ENCODE measurements around the gene OR2T8. TPM values are rescaled to one million over a fixed set of nuclear protein-coding genes. Genes with fewer than 3 reads are reported as not detected.
A peak's percentile ranks its signal among the peaks of the same experiment; 100 is the strongest.
"Not testable (repeated sequence)": the region's sequence is repeated elsewhere in the genome, so short reads cannot be mapped to it uniquely, and the experiment has no call there.

OR2T8 gene
- total RNA-seq, 1 donor from 2014 or later = not detected

DNA sequence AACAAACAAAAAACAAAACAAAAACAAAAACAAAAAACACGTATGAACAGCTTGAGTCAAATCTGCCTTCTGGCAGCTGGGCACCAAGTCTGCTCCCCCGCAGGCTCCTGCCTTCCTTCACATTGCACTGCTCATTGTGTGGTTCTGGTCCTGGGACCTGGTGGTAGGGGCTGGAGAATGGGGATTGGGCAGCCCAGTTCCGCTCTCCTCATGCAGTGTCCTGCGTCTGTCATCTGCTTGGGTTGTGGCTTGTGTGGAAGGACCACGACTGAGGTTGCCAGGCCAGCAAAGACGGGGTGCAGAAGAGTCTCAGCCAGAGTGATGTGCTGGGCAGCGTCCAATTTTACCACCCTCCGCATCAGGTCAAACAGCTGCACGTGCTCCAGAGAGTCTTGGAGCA is 15.7 kb downstream of the OR2T8 start:
- Mint-ChIP-seq H3K27me3 (no peaks in the 10 kb centered on the region), H3K4me1 (ENCODE audit: unreplicated experiment) (no peaks in the 10 kb centered on the region)

GRCh38 chr1:247936415-247936814 is 16.4 kb downstream of the OR2T8 start:
- Mint-ChIP-seq H3K9me3 (no peaks in the 10 kb centered on the region), H3K36me3 (no peaks in the 10 kb centered on the region), H3K27ac (no peak overlapping the region), H3K27me3 (no peaks in the 10 kb centered on the region), H3K4me1 (ENCODE audit: unreplicated experiment) (no peaks in the 10 kb centered on the region), H3K4me3 (no peak overlapping the region)
- no peak for DNase-seq (ENCODE audit: extremely low spot score, unreplicated experiment)
- TF ChIP-seq, protein P1, sequence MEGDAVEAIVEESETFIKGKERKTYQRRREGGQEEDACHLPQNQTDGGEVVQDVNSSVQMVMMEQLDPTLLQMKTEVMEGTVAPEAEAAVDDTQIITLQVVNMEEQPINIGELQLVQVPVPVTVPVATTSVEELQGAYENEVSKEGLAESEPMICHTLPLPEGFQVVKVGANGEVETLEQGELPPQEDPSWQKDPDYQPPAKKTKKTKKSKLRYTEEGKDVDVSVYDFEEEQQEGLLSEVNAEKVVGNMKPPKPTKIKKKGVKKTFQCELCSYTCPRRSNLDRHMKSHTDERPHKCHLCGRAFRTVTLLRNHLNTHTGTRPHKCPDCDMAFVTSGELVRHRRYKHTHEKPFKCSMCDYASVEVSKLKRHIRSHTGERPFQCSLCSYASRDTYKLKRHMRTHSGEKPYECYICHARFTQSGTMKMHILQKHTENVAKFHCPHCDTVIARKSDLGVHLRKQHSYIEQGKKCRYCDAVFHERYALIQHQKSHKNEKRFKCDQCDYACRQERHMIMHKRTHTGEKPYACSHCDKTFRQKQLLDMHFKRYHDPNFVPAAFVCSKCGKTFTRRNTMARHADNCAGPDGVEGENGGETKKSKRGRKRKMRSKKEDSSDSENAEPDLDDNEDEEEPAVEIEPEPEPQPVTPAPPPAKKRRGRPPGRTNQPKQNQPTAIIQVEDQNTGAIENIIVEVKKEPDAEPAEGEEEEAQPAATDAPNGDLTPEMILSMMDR (conservative IDR thresholded peaks at IDR 0.05) = no peak

More for the DNA sequence above, 15.7 kb downstream of the OR2T8 start:
- TF ChIP-seq, protein P1 (conservative IDR thresholded peaks at IDR 0.05) = no peak
- Mint-ChIP-seq H3K4me3 (no peak overlapping the region), H3K27ac (no peak overlapping the region), H3K9me3 (no peaks in the 10 kb centered on the region), H3K36me3 (no peaks in the 10 kb centered on the region)
- no peak for DNase-seq (ENCODE audit: extremely low spot score, unreplicated experiment)

DNA sequence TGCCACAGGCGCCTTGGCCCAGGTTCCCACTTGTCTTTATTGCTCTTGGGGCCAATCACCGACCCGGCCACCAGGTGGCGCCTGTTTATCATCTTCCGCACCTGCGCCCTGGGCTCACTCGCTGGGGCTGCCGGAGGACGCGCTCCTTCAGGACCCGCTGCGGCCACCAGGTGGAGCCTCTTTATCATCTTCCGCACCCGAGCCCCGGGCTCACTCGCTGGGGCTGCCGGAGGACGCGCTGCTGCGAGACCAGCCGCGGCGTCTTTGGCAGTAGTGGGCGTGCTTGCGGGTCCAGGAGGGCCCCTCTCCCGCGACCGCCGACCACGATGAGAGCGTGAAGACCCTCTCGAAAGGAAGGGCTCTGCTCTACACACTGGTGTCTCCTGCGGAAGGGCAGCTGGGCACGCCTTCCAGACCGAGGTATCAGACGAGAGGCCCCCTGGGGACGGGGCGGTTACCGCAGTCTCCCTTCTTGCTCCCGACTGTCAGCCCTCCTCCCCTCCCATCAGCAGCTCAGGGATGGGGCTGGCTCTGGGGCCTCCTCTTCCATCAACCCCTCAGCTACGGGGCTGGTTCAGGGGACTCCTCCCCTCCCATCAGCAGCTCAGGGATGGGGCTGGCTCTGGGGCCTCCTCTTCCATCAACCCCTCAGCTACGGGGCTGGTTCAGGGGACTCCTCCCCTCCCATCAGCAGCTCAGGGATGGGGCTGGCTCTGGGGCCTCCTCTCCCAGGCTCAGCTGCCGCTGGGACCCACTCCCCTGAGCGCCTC is 17.1 kb downstream of the OR2T8 start:
- H3K9me3 Mint-ChIP-seq; H3K27me3 Mint-ChIP-seq; H3K27ac Mint-ChIP-seq; H3K36me3 Mint-ChIP-seq; H3K4me1 Mint-ChIP-seq (ENCODE audit: unreplicated experiment): not testable (repeated sequence)
- DNase-seq (ENCODE audit: extremely low spot score, unreplicated experiment) = peak; percentile 76
- TF ChIP-seq, protein P1 (conservative IDR thresholded peaks at IDR 0.05) = peak; percentile 82
- peak overlapping the region; percentile 77 for H3K4me3 Mint-ChIP-seq

DNA sequence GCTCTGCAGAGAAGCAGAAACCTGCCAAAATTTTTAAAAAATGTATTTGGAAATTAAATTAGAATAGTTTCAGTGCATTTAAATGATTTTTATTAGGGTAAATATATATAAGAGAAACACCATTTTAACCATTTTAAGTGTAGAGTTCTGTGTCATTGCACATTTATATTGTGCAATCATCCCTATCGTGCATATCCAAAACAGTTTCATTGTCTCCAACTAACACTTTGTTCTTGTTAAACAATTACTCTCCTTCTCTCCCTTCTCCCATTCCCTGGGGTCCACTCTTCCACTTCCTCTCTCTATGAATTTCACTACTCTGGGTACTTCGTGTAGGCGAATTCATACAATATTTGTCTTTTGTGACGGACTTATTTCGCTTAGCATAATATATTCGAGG is 22.6 kb downstream of the OR2T8 start:
- Mint-ChIP-seq H3K4me1 (ENCODE audit: unreplicated experiment) (no peaks in the 10 kb centered on the region), H3K36me3 (no peaks in the 10 kb centered on the region), H3K27me3 (no peaks in the 10 kb centered on the region), H3K9me3 (peaks cover 9% of the 10 kb centered on the region), H3K27ac (no peak overlapping the region), H3K4me3 (no peak overlapping the region)
- TF ChIP-seq, protein P1 (conservative IDR thresholded peaks at IDR 0.05) = no peak
- no peak for DNase-seq (ENCODE audit: extremely low spot score, unreplicated experiment)

DNA sequence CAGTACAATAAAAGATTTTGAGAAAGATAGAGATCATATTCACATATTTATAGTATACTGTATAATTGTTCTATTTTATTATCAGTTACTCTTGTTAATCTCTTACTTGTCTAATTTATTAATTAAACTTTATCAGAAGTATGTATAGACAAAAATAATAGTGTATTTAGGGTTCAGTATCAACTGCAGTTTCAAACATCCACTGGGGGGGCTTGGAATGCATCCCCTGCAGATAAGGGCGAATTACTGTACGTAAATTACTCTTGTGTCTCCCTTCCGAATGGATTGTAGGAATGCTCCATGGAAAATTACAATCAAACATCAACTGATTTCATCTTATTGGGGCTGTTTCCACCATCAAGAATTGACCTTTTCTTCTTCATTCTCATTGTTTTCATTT is 28.5 kb downstream of the OR2T8 start, which contains the start of gene OR2L8:
Gene OR2L8 (plus strand): TSS at position 301 of the 400 bp plus-strand sequence. CDS start 0 bp downstream, at position 301.
- TF ChIP-seq, protein P1 (conservative IDR thresholded peaks at IDR 0.05) = no peak
- Mint-ChIP-seq H3K36me3 (no peaks in the 10 kb centered on the region), H3K4me3 (no peak within 1 kb of the TSS), H3K27ac (no peak within 1 kb of the TSS), H3K4me1 (ENCODE audit: unreplicated experiment) (no peaks in the 10 kb centered on the region), H3K27me3 (no peaks in the 10 kb centered on the region), H3K9me3 (peaks cover 15% of the 10 kb centered on the region)
- no peak for DNase-seq (ENCODE audit: extremely low spot score, unreplicated experiment)
